ENCODE measurements around the gene MRPS34.

Gene MRPS34

DNA sequence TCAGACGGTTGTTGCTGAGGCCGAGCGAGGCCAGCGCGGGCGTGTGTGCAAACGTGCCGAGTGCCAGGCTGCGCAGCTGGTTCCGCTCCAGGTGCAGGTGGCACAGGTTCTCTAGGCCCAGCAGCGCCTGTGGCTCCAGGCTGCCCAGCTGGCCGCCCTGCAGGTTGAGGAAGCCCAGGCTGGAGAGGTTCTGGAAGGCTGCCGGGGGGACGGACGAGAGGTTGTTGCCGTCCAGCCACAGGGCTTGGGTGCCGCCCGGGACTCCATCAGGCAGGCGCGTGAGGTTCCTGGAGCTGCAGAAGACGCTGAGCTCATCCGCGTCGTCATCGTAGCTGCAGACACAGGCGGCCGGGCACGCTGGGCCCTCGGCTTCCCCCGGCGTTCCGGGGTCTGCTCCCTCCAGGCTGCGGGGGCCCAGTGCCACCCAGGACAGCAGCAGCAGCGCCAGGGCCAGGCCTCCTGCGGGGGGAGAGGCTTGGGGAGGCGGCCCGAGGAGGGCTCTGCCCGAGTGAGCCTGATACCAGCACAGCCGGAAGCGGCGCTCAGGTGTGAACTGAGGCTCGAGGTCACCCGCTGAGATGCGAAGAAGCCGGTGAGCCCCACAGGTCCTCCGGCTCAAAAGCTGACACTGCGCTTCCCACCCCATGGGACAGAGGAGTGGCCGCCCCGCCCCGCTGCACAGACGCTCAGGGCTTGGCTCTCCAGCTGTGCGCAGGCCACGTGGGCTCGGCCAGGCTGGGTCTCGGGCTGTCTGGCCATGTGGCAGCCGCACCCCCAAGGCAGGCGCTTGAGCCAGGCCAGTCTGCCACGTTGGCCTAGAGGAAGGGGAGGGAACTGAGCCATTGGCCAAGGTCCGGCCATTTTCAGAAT lies 19.2 kb upstream of the MRPS34 start:
- Histone ChIP-seq H3K27ac (ENCODE audit: low read length) (no peak overlapping the region), H3K9me3 (ENCODE audit: insufficient read depth, low read length) (no peaks in the 10 kb centered on the region), H3K9ac (ENCODE audit: low read length) (no peak overlapping the region), H3K4me3 (ENCODE audit: low read length) (no peak overlapping the region), H4K20me1 (ENCODE audit: insufficient read depth, low read length) (no peaks in the 10 kb centered on the region), H3K4me1 (ENCODE audit: low read length) (no peaks in the 10 kb centered on the region), H2AFZ (ENCODE audit: low read depth, low read length) (no peak overlapping the region), H3K27me3 (ENCODE audit: low read depth, low read length) (no peaks in the 10 kb centered on the region), H3K36me3 (replicated peaks; ENCODE audit: low read depth, low read length) (no peaks in the 10 kb centered on the region), H3K79me2 (ENCODE audit: low read length) (peaks cover 6% of the 10 kb centered on the region; the same call in 1 of the 2 replicates), H3K4me2 (ENCODE audit: low read length) (no peak overlapping the region)
- no peak for TF ChIP-seq EZH2phosphoT487 (IDR thresholded peaks at IDR 0.05; ENCODE audit: low read depth)
- TF ChIP-seq, protein P1, sequence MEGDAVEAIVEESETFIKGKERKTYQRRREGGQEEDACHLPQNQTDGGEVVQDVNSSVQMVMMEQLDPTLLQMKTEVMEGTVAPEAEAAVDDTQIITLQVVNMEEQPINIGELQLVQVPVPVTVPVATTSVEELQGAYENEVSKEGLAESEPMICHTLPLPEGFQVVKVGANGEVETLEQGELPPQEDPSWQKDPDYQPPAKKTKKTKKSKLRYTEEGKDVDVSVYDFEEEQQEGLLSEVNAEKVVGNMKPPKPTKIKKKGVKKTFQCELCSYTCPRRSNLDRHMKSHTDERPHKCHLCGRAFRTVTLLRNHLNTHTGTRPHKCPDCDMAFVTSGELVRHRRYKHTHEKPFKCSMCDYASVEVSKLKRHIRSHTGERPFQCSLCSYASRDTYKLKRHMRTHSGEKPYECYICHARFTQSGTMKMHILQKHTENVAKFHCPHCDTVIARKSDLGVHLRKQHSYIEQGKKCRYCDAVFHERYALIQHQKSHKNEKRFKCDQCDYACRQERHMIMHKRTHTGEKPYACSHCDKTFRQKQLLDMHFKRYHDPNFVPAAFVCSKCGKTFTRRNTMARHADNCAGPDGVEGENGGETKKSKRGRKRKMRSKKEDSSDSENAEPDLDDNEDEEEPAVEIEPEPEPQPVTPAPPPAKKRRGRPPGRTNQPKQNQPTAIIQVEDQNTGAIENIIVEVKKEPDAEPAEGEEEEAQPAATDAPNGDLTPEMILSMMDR (IDR thresholded peaks at IDR 0.05; ENCODE audit: low read depth, low read length) = no peak

DNA sequence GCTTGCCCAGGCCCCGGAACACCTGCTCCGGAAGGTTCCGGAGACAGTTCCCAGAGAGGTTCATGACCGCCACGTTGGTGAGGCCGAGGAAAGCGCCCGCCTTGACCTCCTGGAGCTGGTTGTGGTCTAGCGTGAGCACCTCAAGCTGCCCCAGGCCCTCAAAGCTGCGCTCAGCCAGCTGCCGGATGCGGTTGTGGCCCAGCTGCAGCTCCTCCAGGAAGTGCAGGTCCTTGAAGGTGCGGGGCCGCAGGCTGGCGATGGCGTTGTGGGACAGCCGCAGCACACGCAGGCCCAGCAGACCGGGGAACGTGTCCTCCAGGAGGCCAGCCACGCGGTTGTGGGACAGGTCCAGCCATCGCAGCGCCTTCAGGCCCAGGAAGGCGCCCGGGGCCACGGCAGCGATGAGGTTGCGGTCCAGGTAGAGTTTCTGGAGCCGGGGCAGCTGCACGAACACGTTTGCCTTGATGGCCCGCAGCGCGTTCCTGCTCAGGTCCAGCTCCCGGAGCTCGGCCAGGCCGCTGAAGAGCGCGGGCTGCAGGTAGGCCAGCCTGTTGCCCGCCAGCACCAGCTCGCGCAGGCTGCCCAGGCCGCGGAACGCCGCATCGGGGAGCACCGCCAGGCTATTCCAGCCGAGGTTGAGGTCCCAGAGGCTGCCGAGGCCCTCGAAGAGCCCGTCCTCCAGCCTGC lies 18.5 kb upstream of the MRPS34 start:
- H3K27me3 ChIP-seq (ENCODE audit: low read depth, low read length) = no peaks in the 10 kb centered on the region
- no peak overlapping the region for H2AFZ ChIP-seq (ENCODE audit: low read depth, low read length)
- H3K4me2 ChIP-seq (ENCODE audit: low read length) = no peak overlapping the region
- H4K20me1 ChIP-seq (ENCODE audit: insufficient read depth, low read length) = no peaks in the 10 kb centered on the region
- no peaks in the 10 kb centered on the region for H3K9me3 ChIP-seq (ENCODE audit: insufficient read depth, low read length)
- H3K36me3 ChIP-seq (replicated peaks; ENCODE audit: low read depth, low read length) = no peaks in the 10 kb centered on the region
- no peak overlapping the region for H3K9ac ChIP-seq (ENCODE audit: low read length)
- peaks cover 13% of the 10 kb centered on the region for H3K79me2 ChIP-seq (ENCODE audit: low read length)
- TF ChIP-seq EZH2phosphoT487 (IDR thresholded peaks at IDR 0.05; ENCODE audit: low read depth) = no peak
- no peak overlapping the region for H3K27ac ChIP-seq (ENCODE audit: low read length)
- H3K4me3 ChIP-seq (ENCODE audit: low read length) = no peak overlapping the region
- H3K4me1 ChIP-seq (ENCODE audit: low read length) = no peaks in the 10 kb centered on the region

DNA sequence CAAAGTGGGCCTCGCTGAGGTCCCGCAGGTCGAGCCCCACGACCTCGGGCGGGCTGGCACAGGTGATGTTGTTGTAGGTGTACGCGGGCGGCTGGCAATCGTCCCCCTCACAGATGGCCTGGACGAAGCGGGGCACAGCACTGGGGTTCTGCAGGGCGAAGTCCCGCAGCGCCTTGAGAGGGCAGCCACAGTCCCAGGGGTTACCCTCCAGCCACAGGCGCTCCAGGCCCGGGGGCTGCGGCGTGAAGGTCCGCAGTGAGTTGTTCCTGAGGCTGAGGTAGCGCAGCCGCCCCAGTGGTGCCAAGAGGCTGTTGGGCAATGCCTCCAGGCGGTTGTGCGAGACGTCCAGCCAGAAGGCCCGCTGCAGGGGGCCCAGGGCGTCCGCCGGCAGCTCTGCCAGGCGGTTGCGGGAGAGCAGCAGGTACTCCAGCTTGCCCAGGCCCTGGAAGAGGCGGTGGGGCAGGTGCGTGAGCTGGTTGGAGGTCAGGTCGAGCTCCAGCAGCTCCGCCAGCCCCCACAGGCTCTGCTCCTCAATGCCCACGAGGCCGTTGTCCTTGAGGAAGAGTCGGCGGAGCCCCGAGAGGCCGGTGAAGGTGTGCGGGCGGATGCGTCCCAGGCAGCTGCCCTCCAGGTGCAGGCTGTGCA lies 17.8 kb upstream of the MRPS34 start:
- Histone ChIP-seq H3K4me3 (ENCODE audit: low read length) (no peak overlapping the region), H3K27me3 (ENCODE audit: low read depth, low read length) (no peaks in the 10 kb centered on the region), H3K27ac (ENCODE audit: low read length) (no peak overlapping the region), H3K79me2 (ENCODE audit: low read length) (peaks cover 20% of the 10 kb centered on the region), H3K9me3 (ENCODE audit: insufficient read depth, low read length) (no peaks in the 10 kb centered on the region), H4K20me1 (ENCODE audit: insufficient read depth, low read length) (no peaks in the 10 kb centered on the region), H3K4me1 (ENCODE audit: low read length) (no peaks in the 10 kb centered on the region), H3K9ac (ENCODE audit: low read length) (no peak overlapping the region), H3K36me3 (replicated peaks; ENCODE audit: low read depth, low read length) (no peaks in the 10 kb centered on the region), H3K4me2 (ENCODE audit: low read length) (no peak overlapping the region), H2AFZ (ENCODE audit: low read depth, low read length) (no peak overlapping the region)
- TF ChIP-seq, protein P1 (IDR thresholded peaks at IDR 0.05; ENCODE audit: low read depth, low read length) = no peak
- TF ChIP-seq EZH2phosphoT487 (IDR thresholded peaks at IDR 0.05; ENCODE audit: low read depth) = no peak

DNA sequence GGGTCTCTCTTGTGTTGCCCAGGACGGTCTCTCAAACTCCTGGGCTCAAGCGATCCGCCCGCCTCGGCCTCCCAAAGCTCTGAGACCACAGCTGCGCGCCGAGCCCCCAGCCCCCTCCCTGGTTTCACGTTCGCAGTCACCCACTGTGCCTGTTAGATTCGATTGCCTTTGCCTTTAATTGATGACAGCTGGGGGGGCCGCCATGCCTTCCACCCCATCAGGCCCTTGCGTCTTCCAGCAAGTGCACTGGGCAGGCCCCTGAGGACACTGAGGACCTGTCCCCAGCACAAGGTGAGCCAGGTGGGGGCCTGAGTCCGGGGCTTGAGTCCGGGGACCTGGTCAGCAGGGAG lies 17.3 kb upstream of the MRPS34 start:
- no peak overlapping the region for H3K27ac ChIP-seq (ENCODE audit: low read length)
- H3K79me2 ChIP-seq (ENCODE audit: low read length) = peaks cover 25% of the 10 kb centered on the region
- H3K4me3 ChIP-seq (ENCODE audit: low read length) = no peak overlapping the region
- no peak for TF ChIP-seq EZH2phosphoT487 (IDR thresholded peaks at IDR 0.05; ENCODE audit: low read depth)
- TF ChIP-seq, protein P1 (IDR thresholded peaks at IDR 0.05; ENCODE audit: low read depth, low read length) = no peak
- no peak overlapping the region for H2AFZ ChIP-seq (ENCODE audit: low read depth, low read length)
- no peaks in the 10 kb centered on the region for H3K4me1 ChIP-seq (ENCODE audit: low read length)
- no peaks in the 10 kb centered on the region for H3K36me3 ChIP-seq (replicated peaks; ENCODE audit: low read depth, low read length)
- H3K9me3 ChIP-seq (ENCODE audit: insufficient read depth, low read length) = no peaks in the 10 kb centered on the region
- no peak overlapping the region for H3K9ac ChIP-seq (ENCODE audit: low read length)
- no peaks in the 10 kb centered on the region for H4K20me1 ChIP-seq (ENCODE audit: insufficient read depth, low read length)
- no peak overlapping the region for H3K4me2 ChIP-seq (ENCODE audit: low read length)
- H3K27me3 ChIP-seq (ENCODE audit: low read depth, low read length) = no peaks in the 10 kb centered on the region

Measured in OCI-LY3 (cell line).